ENCODE results near the gene UBXN6. TPM values are rescaled to one million over a fixed set of nuclear protein-coding genes. Genes with fewer than 3 reads are reported as not detected.

Gene UBXN6
- total RNA-seq, 4 donors from 2014 or later: 72.2 to 314 (median 132) TPM

- no peak for TF ChIP-seq POLR2AphosphoS5 (IDR thresholded peaks at IDR 0.05)
- TF ChIP-seq CTCF (IDR thresholded peaks at IDR 0.05): no peak
- TF ChIP-seq POLR2A (IDR thresholded peaks at IDR 0.05): no peak
- TF ChIP-seq EP300 (IDR thresholded peaks at IDR 0.05; ENCODE audit: low read depth): no peak
- intact Hi-C loops (cut with DNase I; ENCODE audit: low total_unique reads) (no loop called here), in situ Hi-C loops (cut with MboI; ENCODE audit: low pct_ligation_motif_present in 1 of 4, low pct_unique_long_range_greater_than_20kb in 1 of 4, low sequenced_read_pairs in 3 of 4) (no loop called here)
- no peaks in the 10 kb centered on the region for H3K27me3 ChIP-seq
- DNase-seq: no peak
- peaks cover 0 to 12% (median 0%) of the 10 kb centered on the region in 4 donors for H3K36me3 ChIP-seq
- H3K4me1 ChIP-seq: no peaks in the 10 kb centered on the region
- H3K27ac ChIP-seq: no peak overlapping the region
- H3K9me3 ChIP-seq: no peaks in the 10 kb centered on the region
- 82 to 100% methylated on average over 1 to 31 of the region's 37 CpGs for WGBS, 2 donors (ENCODE audit: low coverage in 1 of 2)
- H3K4me3 ChIP-seq: no peak overlapping the region
These were observed 44.9 kb upstream of the UBXN6 start for GRCh38 chr19:4502282-4503131.

- Histone ChIP-seq H3K9me3 (no peaks in the 10 kb centered on the region), H3K4me1 (no peaks in the 10 kb centered on the region), H3K36me3 (peaks cover 0 to 15% (median 0%) of the 10 kb centered on the region in 4 donors), H3K27ac (no peak overlapping the region), H3K4me3 (no peak overlapping the region), H3K27me3 (no peaks in the 10 kb centered on the region)
- no peak for TF ChIP-seq POLR2A (IDR thresholded peaks at IDR 0.05)
- WGBS, 2 donors (ENCODE audit: low coverage in 1 of 2): 92% methylated on average over 25 of the region's 25 CpGs; no CpG with 5 or more reads in 1 of the 2 donors
- no peak for DNase-seq
- in situ Hi-C loops (cut with MboI; ENCODE audit: low pct_ligation_motif_present in 1 of 4, low pct_unique_long_range_greater_than_20kb in 1 of 4, low sequenced_read_pairs in 3 of 4) (no loop called here), intact Hi-C loops (cut with DNase I; ENCODE audit: low total_unique reads) (no loop called here)
These were observed 44.1 kb upstream of the UBXN6 start for GRCh38 chr19:4501691-4502090.

- peaks cover 0 to 19% (median 0%) of the 10 kb centered on the region in 4 donors for H3K36me3 ChIP-seq
- H3K4me1 ChIP-seq: no peaks in the 10 kb centered on the region
- in situ Hi-C loops (cut with MboI; ENCODE audit: low pct_ligation_motif_present in 1 of 4, low pct_unique_long_range_greater_than_20kb in 1 of 4, low sequenced_read_pairs in 3 of 4): no loop called here
- H3K9me3 ChIP-seq: no peaks in the 10 kb centered on the region
- WGBS, 2 donors (ENCODE audit: low coverage in 1 of 2): 92% methylated on average over 26 of the region's 29 CpGs; no CpG with 5 or more reads in 1 of the 2 donors
- no peak for DNase-seq
- intact Hi-C loops (cut with DNase I; ENCODE audit: low total_unique reads): no loop called here
- no peaks in the 10 kb centered on the region for H3K27me3 ChIP-seq
- H3K4me3 ChIP-seq: no peak overlapping the region
- no peak overlapping the region for H3K27ac ChIP-seq
- TF ChIP-seq CTCF (IDR thresholded peaks at IDR 0.05) (no peak), POLR2AphosphoS5 (IDR thresholded peaks at IDR 0.05) (no peak), EP300 (IDR thresholded peaks at IDR 0.05; ENCODE audit: low read depth) (no peak), POLR2A (IDR thresholded peaks at IDR 0.05) (no peak)
These were observed 43.4 kb upstream of the UBXN6 start for GRCh38 chr19:4500841-4501591.

GRCh38 chr19:4499855-4500254 is 42.3 kb upstream of the UBXN6 start:
- Histone ChIP-seq H3K36me3 (peaks cover 0 to 19% (median 0%) of the 10 kb centered on the region in 4 donors), H3K9me3 (no peaks in the 10 kb centered on the region), H3K27me3 (no peaks in the 10 kb centered on the region), H3K4me3 (no peak overlapping the region), H3K27ac (no peak overlapping the region), H3K4me1 (no peaks in the 10 kb centered on the region)
- intact Hi-C loops (cut with DNase I; ENCODE audit: low total_unique reads) (no loop called here), in situ Hi-C loops (cut with MboI; ENCODE audit: low pct_ligation_motif_present in 1 of 4, low pct_unique_long_range_greater_than_20kb in 1 of 4, low sequenced_read_pairs in 3 of 4) (no loop called here)
- WGBS, 2 donors (ENCODE audit: low coverage in 1 of 2): 93% methylated on average over 15 of the region's 15 CpGs; no CpG with 5 or more reads in 1 of the 2 donors
- TF ChIP-seq POLR2AphosphoS5 (IDR thresholded peaks at IDR 0.05): no peak
- TF ChIP-seq EP300 (IDR thresholded peaks at IDR 0.05; ENCODE audit: low read depth): no peak
- no peak for TF ChIP-seq CTCF (IDR thresholded peaks at IDR 0.05)
- no peak for TF ChIP-seq POLR2A (IDR thresholded peaks at IDR 0.05)
- DNase-seq: no peak
